ENCODE data around the gene PCSK6. TPM values are rescaled to one million over a fixed set of nuclear protein-coding genes. Genes with fewer than 3 reads are reported as not detected.

Gene PCSK6
- total RNA-seq, 1 donor from 2014 or later, result 5.4 TPM

DNA sequence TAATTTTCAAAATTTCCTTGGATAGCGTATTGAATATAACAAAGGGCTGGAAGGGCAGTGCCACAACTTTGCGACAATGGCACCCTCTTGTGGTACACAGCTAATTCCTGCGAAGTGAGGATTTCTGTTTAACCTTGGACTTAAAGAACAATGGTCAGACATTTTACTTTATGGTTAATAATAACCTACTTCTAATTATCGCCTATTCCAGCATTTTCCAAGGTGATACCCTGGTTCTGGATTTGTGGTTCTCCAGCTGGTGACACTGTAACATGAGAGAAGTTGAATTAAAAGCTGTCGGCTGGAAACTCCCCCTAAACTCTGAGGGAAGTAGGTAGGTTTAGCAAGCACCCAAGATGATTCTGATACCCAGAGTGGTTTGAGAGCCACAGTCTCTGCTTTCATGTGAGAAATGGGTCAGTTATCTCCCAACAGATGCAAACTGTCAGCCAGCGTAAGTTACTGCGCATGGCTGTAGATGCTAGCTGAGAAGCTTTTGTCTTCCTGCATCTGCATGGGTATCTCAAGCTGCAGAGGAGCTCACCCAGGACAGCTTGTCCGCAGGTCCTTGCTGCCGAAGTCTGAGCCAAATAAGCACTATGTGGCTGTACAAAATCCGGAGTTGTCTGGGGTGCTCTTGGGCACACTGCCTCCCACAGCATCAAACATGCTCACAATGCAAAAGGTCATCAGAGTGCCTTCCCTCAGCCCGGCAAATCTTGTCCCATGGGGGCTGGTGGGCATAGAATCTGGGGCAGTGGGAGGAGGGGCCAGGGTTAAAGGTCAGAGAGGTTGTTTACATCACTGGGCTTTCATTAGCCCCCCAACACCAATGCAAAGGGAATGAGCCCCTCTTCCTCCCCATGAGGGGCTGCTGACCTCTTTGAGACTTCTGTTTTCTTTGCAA, 231.0 kb downstream of the PCSK6 start:
- DNase-seq (ENCODE audit: low read depth, low spot score), result peak; percentile 48
- peak; percentile 96 for TF ChIP-seq CTCF (conservative IDR thresholded peaks at IDR 0.05)
- Mint-ChIP-seq H3K27me3 (ENCODE audit: low read depth) (peaks cover 18% of the 10 kb centered on the region), H3K4me1 (peaks cover 39% of the 10 kb centered on the region), H3K4me3 (peak overlapping the region; percentile 56), H3K27ac (ENCODE audit: unreplicated experiment) (no peak overlapping the region), H3K36me3 (ENCODE audit: low read depth) (no peaks in the 10 kb centered on the region), H3K9me3 (no peaks in the 10 kb centered on the region)

- Mint-ChIP-seq H3K27ac (ENCODE audit: unreplicated experiment) (no peak overlapping the region), H3K4me1 (peaks cover 50% of the 10 kb centered on the region), H3K4me3 (no peak overlapping the region), H3K9me3 (no peaks in the 10 kb centered on the region), H3K27me3 (ENCODE audit: low read depth) (peaks cover 22% of the 10 kb centered on the region), H3K36me3 (ENCODE audit: low read depth) (no peaks in the 10 kb centered on the region)
- DNase-seq (ENCODE audit: low read depth, low spot score), result no peak
- TF ChIP-seq CTCF (conservative IDR thresholded peaks at IDR 0.05), result peak; percentile 45
These were observed 232.8 kb downstream of the PCSK6 start for GRCh38 chr15:101256757-101257156.

DNA sequence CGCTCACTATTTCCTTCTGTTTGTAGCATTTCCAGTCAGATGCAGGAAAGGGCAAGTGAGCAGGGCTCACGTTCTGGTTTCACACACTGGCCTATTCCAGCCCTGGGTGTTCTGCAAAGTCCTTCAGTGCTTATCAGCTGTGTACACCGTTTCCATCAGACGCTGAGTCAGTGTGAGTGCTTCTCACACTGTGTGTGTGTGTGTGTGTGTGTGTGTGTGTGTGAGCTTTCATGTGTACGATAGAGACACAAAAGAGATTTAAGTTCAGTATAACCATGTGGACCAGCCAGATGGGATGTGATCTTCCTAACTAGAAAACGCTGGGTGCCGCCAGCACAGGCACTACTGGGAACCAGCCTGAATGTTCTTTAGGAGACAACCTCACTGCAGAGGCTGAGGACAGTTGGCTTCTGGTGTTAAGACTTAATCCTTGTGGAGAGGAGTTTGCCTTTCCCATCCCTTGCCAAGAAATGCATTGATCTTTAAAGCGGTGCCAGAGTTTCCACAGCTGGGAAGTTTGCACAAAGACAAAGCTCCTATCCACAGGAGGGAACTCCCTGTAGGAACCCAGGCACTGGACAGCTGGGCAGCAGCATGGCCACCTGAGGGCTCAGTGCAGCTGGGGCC, 233.8 kb downstream of the PCSK6 start:
- Mint-ChIP-seq H3K4me3 (peak overlapping the region; percentile 60), H3K9me3 (no peaks in the 10 kb centered on the region), H3K27ac (ENCODE audit: unreplicated experiment) (no peak overlapping the region), H3K27me3 (ENCODE audit: low read depth) (peaks cover 22% of the 10 kb centered on the region), H3K36me3 (ENCODE audit: low read depth) (no peaks in the 10 kb centered on the region), H3K4me1 (peaks cover 52% of the 10 kb centered on the region)
- DNase-seq (ENCODE audit: low read depth, low spot score), result no peak
- no peak for TF ChIP-seq CTCF (conservative IDR thresholded peaks at IDR 0.05)

GRCh38 chr15:101255051-101255395, 234.5 kb downstream of the PCSK6 start:
- TF ChIP-seq CTCF (conservative IDR thresholded peaks at IDR 0.05), result no peak
- Mint-ChIP-seq H3K4me1 (peaks cover 59% of the 10 kb centered on the region), H3K27me3 (ENCODE audit: low read depth) (peaks cover 21% of the 10 kb centered on the region), H3K36me3 (ENCODE audit: low read depth) (no peaks in the 10 kb centered on the region), H3K9me3 (no peaks in the 10 kb centered on the region), H3K4me3 (no peak overlapping the region), H3K27ac (ENCODE audit: unreplicated experiment) (no peak overlapping the region)
- no peak for DNase-seq (ENCODE audit: low read depth, low spot score)

DNA sequence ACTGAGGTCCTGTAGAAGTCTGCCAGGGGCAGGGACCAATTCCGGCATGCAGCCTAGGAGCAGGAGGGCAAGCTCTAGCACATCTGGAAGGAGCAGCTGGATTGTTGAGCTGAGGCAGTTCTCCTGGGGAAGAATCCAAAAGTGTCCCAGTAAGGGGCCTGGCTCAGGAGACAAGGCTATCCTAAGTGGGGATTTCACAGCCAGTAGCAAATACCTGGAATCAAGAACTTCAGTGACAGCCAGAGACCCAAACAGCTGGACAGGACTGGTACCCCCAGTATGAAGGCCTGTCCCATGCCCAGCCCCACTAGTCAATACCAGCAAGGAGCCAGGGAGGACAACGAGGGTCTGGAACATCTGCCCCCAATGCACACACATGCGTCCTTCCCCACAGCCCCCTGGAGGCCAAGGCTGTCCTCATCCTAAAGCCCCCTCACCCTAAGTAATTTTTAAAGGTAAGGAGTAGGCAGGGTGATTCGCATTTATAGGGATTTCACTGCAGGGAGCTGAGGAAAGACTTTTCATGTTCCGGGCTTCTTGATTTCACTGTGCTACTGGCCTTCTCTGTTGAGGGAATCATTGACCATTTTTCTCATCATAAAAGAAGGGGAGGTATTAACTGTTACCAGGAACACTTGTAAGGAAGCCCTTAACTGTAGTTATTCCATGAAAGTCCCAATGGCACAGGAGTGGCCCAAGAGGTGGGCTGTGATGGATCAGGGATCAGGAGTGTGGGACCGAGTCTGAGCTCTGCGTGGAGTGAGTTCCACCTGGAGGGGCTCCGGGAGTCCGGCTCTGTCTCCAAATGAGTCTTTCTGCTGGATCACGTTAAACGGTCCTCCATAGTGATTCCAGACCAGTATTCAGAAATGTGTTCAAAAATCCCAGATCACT, 235.1 kb downstream of the PCSK6 start:
- H3K9me3 Mint-ChIP-seq, result no peaks in the 10 kb centered on the region
- DNase-seq (ENCODE audit: low read depth, low spot score), result no peak
- H3K27me3 Mint-ChIP-seq (ENCODE audit: low read depth), result peaks cover 18% of the 10 kb centered on the region
- H3K4me1 Mint-ChIP-seq, result peaks cover 63% of the 10 kb centered on the region
- H3K4me3 Mint-ChIP-seq, result peak overlapping the region; percentile 72
- no peak for TF ChIP-seq CTCF (conservative IDR thresholded peaks at IDR 0.05)
- no peak overlapping the region for H3K27ac Mint-ChIP-seq (ENCODE audit: unreplicated experiment)
- H3K36me3 Mint-ChIP-seq (ENCODE audit: low read depth), result no peaks in the 10 kb centered on the region
